Activated naive CD4-positive, alpha-beta T cell treated with anti-CD3 and anti-CD28 coated beads, Interleukin-2, amount 50 U/mL, for 16 hours (primary cell): ENCODE data around the gene KLHDC10.
"Not testable (repeated sequence)": the region's sequence is repeated elsewhere in the genome, so short reads cannot be mapped to it uniquely, and the experiment has no call there.

ENCODE experiments used
- DNase-seq: peaks from one replicate; pipeline ENCODE4 v3.0.0-alpha.2; 2020

Gene KLHDC10

GRCh38 chr7:130143334-130143732, 73.0 kb downstream of the KLHDC10 start:
- DNase-seq: no peak

- no peak for DNase-seq
These were observed 73.6 kb downstream of the KLHDC10 start for GRCh38 chr7:130143986-130144311.

DNA sequence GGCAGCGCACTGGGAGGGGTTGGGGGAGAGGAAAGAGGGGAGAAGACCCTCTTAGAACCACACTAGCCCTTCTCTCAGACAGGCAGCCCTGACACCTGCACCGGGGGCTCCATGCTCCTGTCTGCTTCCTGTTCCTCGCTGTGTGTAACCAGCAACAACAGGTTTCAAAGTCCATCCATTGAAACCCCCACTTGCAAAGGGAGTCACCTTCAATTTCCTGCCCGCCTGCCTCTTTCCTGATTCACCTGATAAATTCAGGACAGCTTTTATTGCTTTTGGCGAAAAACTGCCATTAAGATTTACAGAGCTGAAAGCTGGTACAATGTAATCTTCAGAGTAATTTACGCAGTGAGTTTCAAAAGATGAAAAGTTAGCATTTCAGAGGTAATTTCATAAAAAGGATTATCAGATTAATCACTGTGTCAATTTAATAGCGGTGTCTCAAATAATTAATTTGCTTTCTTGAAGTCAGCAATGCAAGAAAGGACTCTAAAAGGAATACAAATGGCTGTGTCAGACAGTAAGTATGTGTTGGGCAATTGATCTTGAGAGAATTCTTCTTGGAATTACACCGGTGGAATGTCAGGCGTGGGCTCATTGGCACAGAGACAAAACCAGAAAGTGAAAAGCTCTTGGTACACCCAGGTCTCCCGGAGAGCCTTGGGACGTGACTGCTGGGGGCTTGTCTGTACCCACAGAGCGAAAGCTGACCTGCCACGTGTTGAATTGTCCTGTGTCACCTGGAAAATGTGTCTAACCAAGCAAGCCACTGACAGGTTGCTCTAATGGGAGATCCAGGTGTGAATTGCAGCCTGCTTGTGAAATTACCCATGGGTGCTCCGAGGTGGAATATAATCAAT, 74.2 kb downstream of the KLHDC10 start:
- no peak for DNase-seq

DNA sequence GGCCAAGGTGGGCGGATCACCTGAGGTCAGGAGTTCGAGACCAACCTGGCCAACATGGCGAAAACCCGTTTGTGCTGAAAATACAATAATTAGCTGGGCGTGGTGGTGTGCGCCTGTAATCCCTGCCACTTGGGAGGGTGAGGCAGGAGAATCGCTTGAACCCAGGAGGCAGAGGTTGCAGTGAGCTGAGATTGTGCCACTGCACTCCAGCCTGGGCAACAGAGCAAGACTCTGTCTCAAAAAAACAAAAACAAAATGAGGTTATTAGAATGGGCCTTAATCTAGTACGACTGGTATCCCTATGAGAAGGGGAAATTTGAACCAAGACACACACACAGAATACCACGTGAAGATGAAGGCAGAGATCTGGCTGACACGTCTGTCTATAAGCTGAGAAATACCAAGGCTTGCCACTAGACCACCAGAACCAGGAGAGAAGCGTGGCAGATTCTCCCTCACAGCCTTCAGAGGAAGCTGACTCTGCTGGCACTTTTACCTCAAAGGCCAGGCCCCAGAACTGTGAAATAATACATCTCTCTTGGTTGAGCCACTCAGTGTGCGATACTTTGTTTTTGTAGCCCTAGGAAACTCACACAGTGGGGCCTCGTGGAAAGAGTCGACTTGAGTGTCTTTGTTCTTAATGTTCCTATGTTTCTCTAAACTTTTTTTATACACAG, 75.2 kb downstream of the KLHDC10 start:
- no peak for DNase-seq

GRCh38 chr7:130146142-130146541, 75.8 kb downstream of the KLHDC10 start:
- not testable (repeated sequence) for DNase-seq

- DNase-seq: no peak
These were observed 76.5 kb downstream of the KLHDC10 start for GRCh38 chr7:130146693-130147405.

- no peak for DNase-seq
These were observed 77.5 kb downstream of the KLHDC10 start for GRCh38 chr7:130147710-130148325.

- no peak for DNase-seq
These were observed 78.2 kb downstream of the KLHDC10 start for GRCh38 chr7:130148561-130148960.

- DNase-seq: no peak
These were observed 79.2 kb downstream of the KLHDC10 start for GRCh38 chr7:130149281-130150139.

DNA sequence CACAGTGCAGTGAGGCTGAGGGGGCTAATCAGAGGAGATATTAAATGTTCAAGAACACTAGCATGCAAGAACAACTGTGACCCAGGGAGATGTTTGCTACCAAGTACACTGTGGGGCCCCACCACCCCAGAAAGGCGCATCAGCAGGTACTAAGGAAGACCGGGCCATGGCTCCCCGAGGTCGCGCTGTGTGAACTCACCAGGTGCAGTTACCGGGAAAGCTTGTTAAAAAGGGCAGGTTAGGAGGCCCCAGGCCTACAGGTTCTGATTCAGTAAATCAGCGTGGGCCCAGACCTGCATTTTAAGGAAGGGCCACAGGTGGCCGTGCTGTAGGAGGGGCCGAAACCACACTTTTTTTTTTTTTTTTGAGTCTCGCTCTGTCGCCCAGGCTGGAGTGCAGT, 80.3 kb downstream of the KLHDC10 start:
- DNase-seq: no peak

- no peak for DNase-seq
These were observed 81.5 kb downstream of the KLHDC10 start for GRCh38 chr7:130151591-130152492.

GRCh38 chr7:130152493-130153210, 82.3 kb downstream of the KLHDC10 start:
- peak; percentile 22 for DNase-seq

- no peak for DNase-seq
These were observed 83.0 kb downstream of the KLHDC10 start for GRCh38 chr7:130153211-130153908.

- DNase-seq: no peak
These were observed 83.8 kb downstream of the KLHDC10 start for GRCh38 chr7:130154131-130154500.

DNA sequence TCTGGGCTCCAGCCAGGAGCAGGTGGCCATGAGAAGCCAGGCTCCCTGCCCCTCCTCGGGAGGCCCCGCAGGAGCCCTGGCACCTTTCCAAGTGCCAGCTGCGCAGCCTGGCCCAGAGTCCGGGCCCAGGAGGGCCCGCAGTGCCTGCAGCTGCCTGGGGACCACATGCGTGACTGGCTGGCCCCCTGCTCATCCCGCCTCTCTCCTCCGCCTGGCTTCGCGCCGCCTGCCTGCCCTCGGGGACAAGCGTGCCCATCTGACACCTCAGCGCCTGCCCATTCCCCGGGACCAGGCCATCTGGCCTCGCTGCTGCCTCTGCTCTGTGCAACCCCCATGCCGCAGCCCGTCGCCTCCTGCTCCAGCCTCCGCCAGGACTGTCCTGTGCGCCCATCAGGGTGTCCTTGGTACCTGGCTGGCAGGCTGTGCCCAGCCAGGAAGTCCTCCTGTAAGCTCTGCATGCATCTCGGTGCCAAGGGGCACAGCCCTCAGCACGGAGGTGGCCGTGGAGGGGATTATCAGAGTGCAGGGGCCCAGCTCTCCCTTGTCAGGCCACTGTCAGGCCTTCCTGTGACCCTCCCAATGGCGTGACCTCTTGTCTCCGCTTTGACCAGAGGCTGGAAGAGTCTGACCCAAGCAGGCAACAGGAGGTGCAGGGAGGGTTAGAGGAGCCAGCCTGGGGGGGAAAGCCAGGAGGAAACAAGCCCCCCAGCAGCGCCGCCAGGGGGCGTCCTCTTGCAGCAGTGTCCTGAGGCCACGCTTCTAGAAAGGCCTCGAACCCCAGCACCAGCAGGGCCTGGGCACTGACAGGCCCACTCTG, 84.4 kb downstream of the KLHDC10 start:
- no peak for DNase-seq

GRCh38 chr7:130156140-130156539, 85.8 kb downstream of the KLHDC10 start:
- no peak for DNase-seq

DNA sequence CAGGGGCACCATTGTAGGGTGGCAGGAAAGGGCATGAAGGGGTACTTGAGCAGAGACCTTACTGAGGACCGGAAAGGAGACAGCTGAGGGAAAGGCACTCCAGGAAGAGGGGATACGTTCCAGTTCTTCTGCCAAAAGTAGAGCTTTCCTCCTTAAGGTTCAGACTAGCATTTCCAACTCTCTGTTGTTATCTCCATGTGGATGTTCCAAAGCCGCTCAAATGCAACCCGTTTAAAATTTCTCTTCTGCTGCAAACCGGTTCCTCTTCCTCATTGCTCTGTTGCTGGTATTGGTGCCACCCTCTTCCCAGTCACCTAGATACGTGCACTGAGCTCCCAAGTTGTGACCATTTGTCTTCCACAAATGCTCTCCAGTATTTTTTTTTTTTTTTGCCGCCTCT, 87.4 kb downstream of the KLHDC10 start:
- no peak for DNase-seq

DNA sequence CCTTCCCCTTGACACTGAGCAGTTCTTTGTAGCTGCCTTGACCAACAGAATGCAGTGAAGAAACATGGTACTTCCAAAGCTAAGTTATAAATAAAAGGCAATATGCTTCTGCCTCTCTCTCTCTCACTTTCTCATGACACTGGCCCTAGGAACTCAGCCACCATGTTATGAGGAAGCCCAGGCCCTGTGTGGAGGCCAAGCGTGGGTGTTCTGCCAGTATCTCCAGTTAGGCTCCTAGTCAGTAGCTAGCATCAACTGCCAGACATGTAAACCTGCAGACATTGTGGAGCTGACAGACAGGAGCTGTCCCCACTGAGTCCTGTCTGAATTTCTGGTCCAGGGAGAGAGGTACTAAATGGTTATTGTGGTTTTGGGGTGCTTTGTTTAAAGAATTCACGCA, 89.7 kb downstream of the KLHDC10 start:
- no peak for DNase-seq

DNA sequence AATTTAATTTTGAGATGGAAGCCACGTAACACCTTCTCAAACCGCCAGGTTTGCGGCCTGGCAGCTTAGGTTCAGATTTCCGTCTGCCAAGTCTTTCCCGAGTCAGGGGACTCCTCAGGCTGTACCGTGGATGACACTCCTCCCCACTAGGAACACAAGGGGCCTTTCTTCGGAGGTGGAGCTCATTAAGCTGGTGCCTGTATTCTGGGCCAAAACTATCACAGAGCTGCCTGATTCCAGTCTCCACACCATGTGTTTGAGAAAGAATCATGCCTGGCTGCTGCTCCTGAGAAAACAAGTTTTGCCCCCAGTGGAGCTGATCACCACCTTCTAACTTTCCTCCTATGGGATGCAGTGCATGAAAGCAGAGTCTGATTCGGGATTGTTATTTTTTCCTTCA, 90.1 kb downstream of the KLHDC10 start:
- no peak for DNase-seq
